HepG2 (cell line): ENCODE data around the gene PAIP2. TPM values are rescaled to one million over a fixed set of nuclear protein-coding genes. Genes with fewer than 3 reads are reported as not detected.

Experiments
- AKAP8 ChIP-seq: sonication (generic); formaldehyde crosslinking; IDR thresholded peaks from 2 replicates; pipeline ENCODE4 v1.5.1; 2020; ENCODE audit warnings: mild to moderate bottlenecking, missing genetic modification reagents
- ATAD3A ChIP-seq: sonication (generic); formaldehyde crosslinking; IDR thresholded peaks from 2 replicates; pipeline ENCODE4 v1.4.0; 2020; ENCODE audit warnings: missing genetic modification reagents
- FIP1L1 ChIP-seq: fragments of 200-400 bp; formaldehyde crosslinking; IDR thresholded peaks from 2 replicates; pipeline ENCODE4 v1.6.1; 2018; ENCODE audit warnings: low read depth, mild to moderate bottlenecking, low read length, moderate library complexity, borderline replicate concordance; ENCODE audit not compliant: insufficient read depth
- ISL2 ChIP-seq: sonication (generic); formaldehyde crosslinking; IDR thresholded peaks from 2 replicates; pipeline ENCODE4 v1.5.0; 2020; ENCODE audit warnings: missing genetic modification reagents
- MXD4 ChIP-seq: IDR thresholded peaks from 2 replicates; pipeline ENCODE4 v1.6.1; 2016; ENCODE audit warnings: mild to moderate bottlenecking, missing biosample characterization, missing genetic modification reagents
- NFIB ChIP-seq: sonication (generic); formaldehyde crosslinking; IDR thresholded peaks from 2 replicates; pipeline ENCODE4 v1.9.0; 2021; ENCODE audit warnings: missing genetic modification reagents, mild to moderate bottlenecking, borderline replicate concordance
- NFYB ChIP-seq: sonication (generic); formaldehyde crosslinking; IDR thresholded peaks from 2 replicates; pipeline ENCODE4 v1.4.0; 2020; ENCODE audit warnings: missing genetic modification reagents
- RBAK ChIP-seq: sonication (generic); formaldehyde crosslinking; IDR thresholded peaks from 2 replicates; pipeline ENCODE4 v1.5.1; 2020; ENCODE audit warnings: mild to moderate bottlenecking, missing genetic modification reagents
- SNAPC2 ChIP-seq: sonication (generic); formaldehyde crosslinking; IDR thresholded peaks from 2 replicates; pipeline ENCODE4 v1.8.1; 2022; ENCODE audit warnings: mild to moderate bottlenecking, missing genetic modification reagents
- SP1 ChIP-seq, 2 experiments: fragments of 450-650 bp in 1 of 2; sonication (generic) in 1 of 2; formaldehyde crosslinking in 1 of 2; IDR thresholded peaks; 2 replicates each; pipeline versions ENCODE4 v1.4.0 to v1.6.1; 2016 to 2020; ENCODE audit warnings: missing genetic modification reagents in 1 of 2
- TAF15 ChIP-seq: fragments of 200-400 bp; formaldehyde crosslinking; IDR thresholded peaks from one replicate; pipeline ENCODE4 v1.6.1; 2018; ENCODE audit warnings: mild to moderate bottlenecking, low read depth, low read length; ENCODE audit not compliant: poor library complexity, severe bottlenecking
- TSC22D2 ChIP-seq: sonication (generic); formaldehyde crosslinking; IDR thresholded peaks from 2 replicates; pipeline ENCODE4 v1.5.1; 2020; ENCODE audit warnings: missing genetic modification reagents, mild to moderate bottlenecking, borderline replicate concordance
- ZEB1 ChIP-seq: IDR thresholded peaks from 2 replicates; pipeline ENCODE4 v1.6.1; 2012; ENCODE audit warnings: mild to moderate bottlenecking, low read depth, inconsistent platforms; ENCODE audit not compliant: insufficient replicate concordance
- ZFP62 ChIP-seq: sonication (generic); formaldehyde crosslinking; IDR thresholded peaks from 2 replicates; pipeline ENCODE4 v1.4.0; 2020; ENCODE audit warnings: missing genetic modification reagents
- ZMYM2 ChIP-seq: sonication (generic); formaldehyde crosslinking; IDR thresholded peaks from 2 replicates; pipeline ENCODE4 v1.8.0; 2022; ENCODE audit warnings: mild to moderate bottlenecking, missing genetic modification reagents
- ZNF101 ChIP-seq: sonication (generic); formaldehyde crosslinking; IDR thresholded peaks from 2 replicates; pipeline ENCODE4 v1.4.0; 2020; ENCODE audit warnings: mild to moderate bottlenecking, low read depth, missing genetic modification reagents, borderline replicate concordance
- ZNF256 ChIP-seq: sonication (generic); formaldehyde crosslinking; conservative IDR thresholded peaks from 2 replicates; pipeline ENCODE4 v1.4.0; 2020; ENCODE audit warnings: missing genetic modification reagents
- ZNF660 ChIP-seq: sonication (generic); formaldehyde crosslinking; IDR thresholded peaks from 2 replicates; pipeline ENCODE4 v1.5.1; 2020; ENCODE audit warnings: mild to moderate bottlenecking, low read depth, missing genetic modification reagents, borderline replicate concordance
- ZNF672 ChIP-seq: sonication (generic); formaldehyde crosslinking; IDR thresholded peaks from 2 replicates; pipeline ENCODE4 v1.8.1; 2022; ENCODE audit warnings: missing genetic modification reagents
- ZNF75D ChIP-seq: sonication (generic); formaldehyde crosslinking; IDR thresholded peaks from 2 replicates; pipeline ENCODE4 v1.8.1; 2023; ENCODE audit warnings: missing genetic modification reagents, mild to moderate bottlenecking, borderline replicate concordance
- ZNF816 ChIP-seq: sonication (generic); formaldehyde crosslinking; IDR thresholded peaks from 2 replicates; pipeline ENCODE4 v1.8.0; 2022; ENCODE audit warnings: missing genetic modification reagents, mild to moderate bottlenecking, borderline replicate concordance
- ZNF878 ChIP-seq: sonication (generic); formaldehyde crosslinking; IDR thresholded peaks from 2 replicates; pipeline ENCODE4 v1.8.1; 2023; ENCODE audit warnings: mild to moderate bottlenecking, missing genetic modification reagents, moderate library complexity
- polyA plus RNA-seq, 8 experiments: library from polyadenylated mRNA; depleted of rRNA in 3 of 8; stranded (reverse) in 7 of 8; unstranded in 1 of 8; fragments of >200 nt; fragmentation: Illumina TruSeq in 4 of 8; extraction: Trizol in 4 of 8; gene quantifications; 2 replicates each; pipeline versions ENCODE4 v1.2.1 to v1.2.3, GENCODE V29; 2011 to 2016; ENCODE audit warnings: low read depth in 4 of 8, missing spikeins in 1 of 8, mixed read lengths in 1 of 8; ENCODE audit not compliant: insufficient read depth in 1 of 8
- total RNA-seq, 5 experiments: library from RNA; depleted of rRNA; stranded (reverse); fragments of >200 nt; fragmentation: Illumina TruSeq; extraction: Trizol; gene quantifications; 2 replicates each; pipeline ENCODE4 v1.2.3, GENCODE V29; 2016; ENCODE audit warnings: low read depth in 1 of 5
- TF ChIP-seq, protein P1 (sequence below): sonication (generic); formaldehyde crosslinking; IDR thresholded peaks from 2 replicates; pipeline ENCODE4 v1.5.1; 2020; ENCODE audit warnings: missing genetic modification reagents, mild to moderate bottlenecking, borderline replicate concordance
- TF ChIP-seq, protein P2 (sequence below): IDR thresholded peaks from 2 replicates; pipeline ENCODE4 v1.6.1; 2016; ENCODE audit warnings: low read depth, borderline replicate concordance
- TF ChIP-seq, protein P3 (sequence below): sonication (generic); formaldehyde crosslinking; IDR thresholded peaks from 2 replicates; pipeline ENCODE4 v1.5.1; 2020; ENCODE audit warnings: mild to moderate bottlenecking, moderate library complexity, missing genetic modification reagents
- TF ChIP-seq, protein P4 (sequence below): sonication (generic); formaldehyde crosslinking; IDR thresholded peaks from 2 replicates; pipeline ENCODE4 v1.4.0; 2020; ENCODE audit warnings: missing genetic modification reagents, mild to moderate bottlenecking, borderline replicate concordance

The PAIP2 gene
- total and polyA plus RNA-seq, 2 of the 13 experiments (the other 11 are each of a cell fraction or from before 2014, with no cell fraction given), result 61.5 to 76.3 TPM

DNA sequence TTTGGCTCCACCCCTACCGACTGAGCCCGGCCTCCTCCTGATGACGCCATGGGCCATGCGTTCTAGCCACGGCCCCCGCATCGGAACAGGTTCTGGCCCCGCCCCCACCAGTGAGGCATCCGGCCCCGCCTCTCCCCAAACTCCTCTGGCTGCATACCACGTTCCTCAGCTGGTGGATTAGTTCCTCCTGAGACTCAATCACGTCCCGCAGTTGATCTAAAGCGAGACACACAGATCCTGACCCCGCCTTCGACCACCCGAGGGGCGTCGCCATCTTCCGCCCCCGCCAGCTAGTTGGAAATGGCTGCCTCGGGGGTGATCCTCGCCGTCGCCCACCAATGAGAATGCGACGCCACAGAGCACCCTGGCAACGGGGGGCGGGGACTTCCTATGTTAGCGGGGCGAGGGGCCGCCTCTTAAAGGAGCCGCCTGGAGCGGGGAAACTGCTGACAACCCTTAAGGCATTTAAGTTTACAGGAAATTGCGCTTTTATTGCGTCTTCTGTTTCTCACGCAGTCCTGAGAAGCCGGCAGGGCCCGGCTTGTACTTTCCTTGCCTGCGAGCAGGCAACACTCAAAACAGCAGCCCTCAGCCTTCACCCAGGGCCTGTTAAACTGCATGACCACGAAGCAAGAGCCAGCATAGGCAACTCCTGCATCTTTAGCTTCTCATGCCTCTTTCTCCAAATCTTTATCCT is 62.3 kb downstream of the PAIP2 start, which contains the start of gene SPATA24 (continued):
- TF ChIP-seq, protein P1, sequence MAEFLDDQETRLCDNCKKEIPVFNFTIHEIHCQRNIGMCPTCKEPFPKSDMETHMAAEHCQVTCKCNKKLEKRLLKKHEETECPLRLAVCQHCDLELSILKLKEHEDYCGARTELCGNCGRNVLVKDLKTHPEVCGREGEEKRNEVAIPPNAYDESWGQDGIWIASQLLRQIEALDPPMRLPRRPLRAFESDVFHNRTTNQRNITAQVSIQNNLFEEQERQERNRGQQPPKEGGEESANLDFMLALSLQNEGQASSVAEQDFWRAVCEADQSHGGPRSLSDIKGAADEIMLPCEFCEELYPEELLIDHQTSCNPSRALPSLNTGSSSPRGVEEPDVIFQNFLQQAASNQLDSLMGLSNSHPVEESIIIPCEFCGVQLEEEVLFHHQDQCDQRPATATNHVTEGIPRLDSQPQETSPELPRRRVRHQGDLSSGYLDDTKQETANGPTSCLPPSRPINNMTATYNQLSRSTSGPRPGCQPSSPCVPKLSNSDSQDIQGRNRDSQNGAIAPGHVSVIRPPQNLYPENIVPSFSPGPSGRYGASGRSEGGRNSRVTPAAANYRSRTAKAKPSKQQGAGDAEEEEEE (CRISPR knock-in tag), result no peak
- TF ChIP-seq, protein P2, sequence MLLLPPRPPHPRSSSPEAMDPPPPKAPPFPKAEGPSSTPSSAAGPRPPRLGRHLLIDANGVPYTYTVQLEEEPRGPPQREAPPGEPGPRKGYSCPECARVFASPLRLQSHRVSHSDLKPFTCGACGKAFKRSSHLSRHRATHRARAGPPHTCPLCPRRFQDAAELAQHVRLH (CRISPR knock-in tag), result peak; percentile 7; the same call in 1 of the 2 replicates
- TF ChIP-seq, protein P3, sequence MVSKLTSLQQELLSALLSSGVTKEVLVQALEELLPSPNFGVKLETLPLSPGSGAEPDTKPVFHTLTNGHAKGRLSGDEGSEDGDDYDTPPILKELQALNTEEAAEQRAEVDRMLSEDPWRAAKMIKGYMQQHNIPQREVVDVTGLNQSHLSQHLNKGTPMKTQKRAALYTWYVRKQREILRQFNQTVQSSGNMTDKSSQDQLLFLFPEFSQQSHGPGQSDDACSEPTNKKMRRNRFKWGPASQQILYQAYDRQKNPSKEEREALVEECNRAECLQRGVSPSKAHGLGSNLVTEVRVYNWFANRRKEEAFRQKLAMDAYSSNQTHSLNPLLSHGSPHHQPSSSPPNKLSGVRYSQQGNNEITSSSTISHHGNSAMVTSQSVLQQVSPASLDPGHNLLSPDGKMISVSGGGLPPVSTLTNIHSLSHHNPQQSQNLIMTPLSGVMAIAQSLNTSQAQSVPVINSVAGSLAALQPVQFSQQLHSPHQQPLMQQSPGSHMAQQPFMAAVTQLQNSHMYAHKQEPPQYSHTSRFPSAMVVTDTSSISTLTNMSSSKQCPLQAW, result peak; percentile 77
- no peak for TF ChIP-seq ZFP62 (CRISPR knock-in tag)
- TF ChIP-seq NFYB (CRISPR knock-in tag), result peak; percentile 86
- no peak for TF ChIP-seq ATAD3A
- TF ChIP-seq RBAK (CRISPR knock-in tag), result no peak
- no peak for TF ChIP-seq TAF15
- no peak for TF ChIP-seq ZMYM2 (CRISPR knock-in tag)
- no peak for TF ChIP-seq ZNF672 (CRISPR knock-in tag)
- TF ChIP-seq ZNF101 (CRISPR knock-in tag), result no peak
- TF ChIP-seq ZNF256 (CRISPR knock-in tag), result no peak
- no peak for TF ChIP-seq ZNF816 (CRISPR knock-in tag)
- no peak for TF ChIP-seq TSC22D2 (CRISPR knock-in tag)
- TF ChIP-seq SNAPC2 (CRISPR knock-in tag), result no peak
- TF ChIP-seq ZNF75D (CRISPR knock-in tag), result no peak
- no peak for TF ChIP-seq FIP1L1
- no peak for TF ChIP-seq NFIB (CRISPR knock-in tag)
- TF ChIP-seq ZNF660 (CRISPR knock-in tag), result no peak
- 0 out of 2 replicates have a peak, but pooled peaks have one; percentile 37 for TF ChIP-seq MXD4 (CRISPR knock-in tag)
- TF ChIP-seq ISL2 (CRISPR knock-in tag), result no peak; the same call in 1 of the 2 replicates
- no peak for TF ChIP-seq SP1 (IDR thresholded peaks at IDR 0.05)
- peak; percentile 90 for TF ChIP-seq SP1 (CRISPR knock-in tag; IDR thresholded peaks at IDR 0.05)
- TF ChIP-seq ZEB1, result no peak
- TF ChIP-seq, protein P4, sequence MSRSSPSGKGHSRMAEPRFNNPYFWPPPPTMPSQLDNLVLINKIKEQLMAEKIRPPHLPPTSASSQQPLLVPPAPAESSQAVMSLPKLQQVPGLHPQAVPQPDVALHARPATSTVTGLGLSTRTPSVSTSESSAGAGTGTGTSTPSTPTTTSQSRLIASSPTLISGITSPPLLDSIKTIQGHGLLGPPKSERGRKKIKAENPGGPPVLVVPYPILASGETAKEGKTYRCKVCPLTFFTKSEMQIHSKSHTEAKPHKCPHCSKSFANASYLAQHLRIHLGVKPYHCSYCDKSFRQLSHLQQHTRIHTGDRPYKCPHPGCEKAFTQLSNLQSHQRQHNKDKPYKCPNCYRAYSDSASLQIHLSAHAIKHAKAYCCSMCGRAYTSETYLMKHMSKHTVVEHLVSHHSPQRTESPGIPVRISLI (CRISPR knock-in tag), result no peak
- TF ChIP-seq AKAP8, result 0 out of 2 replicates have a peak, but pooled peaks have one; percentile 65
- TF ChIP-seq ZNF878 (CRISPR knock-in tag), result peak; percentile 52; the same call in 1 of the 2 replicates
